HT-29 (cell line): ENCODE measurements around the gene AMPH. TPM values are rescaled to one million over a fixed set of nuclear protein-coding genes. Genes with fewer than 3 reads are reported as not detected.

Source experiments
- DNase-seq: peaks from one replicate; pipeline ENCODE4 v3.0.0-alpha.2; 2015; ENCODE audit warnings: low spot score
- total RNA-seq: library from RNA; depleted of rRNA; stranded (reverse); fragments of >200 nt; shearing (Covaris generic); gene quantifications from 2 replicates; pipeline ENCODE4 v1.2.3, GENCODE V29; 2014; rRNA removed

AMPH gene
- not detected in 2 replicates for total RNA-seq

DNA sequence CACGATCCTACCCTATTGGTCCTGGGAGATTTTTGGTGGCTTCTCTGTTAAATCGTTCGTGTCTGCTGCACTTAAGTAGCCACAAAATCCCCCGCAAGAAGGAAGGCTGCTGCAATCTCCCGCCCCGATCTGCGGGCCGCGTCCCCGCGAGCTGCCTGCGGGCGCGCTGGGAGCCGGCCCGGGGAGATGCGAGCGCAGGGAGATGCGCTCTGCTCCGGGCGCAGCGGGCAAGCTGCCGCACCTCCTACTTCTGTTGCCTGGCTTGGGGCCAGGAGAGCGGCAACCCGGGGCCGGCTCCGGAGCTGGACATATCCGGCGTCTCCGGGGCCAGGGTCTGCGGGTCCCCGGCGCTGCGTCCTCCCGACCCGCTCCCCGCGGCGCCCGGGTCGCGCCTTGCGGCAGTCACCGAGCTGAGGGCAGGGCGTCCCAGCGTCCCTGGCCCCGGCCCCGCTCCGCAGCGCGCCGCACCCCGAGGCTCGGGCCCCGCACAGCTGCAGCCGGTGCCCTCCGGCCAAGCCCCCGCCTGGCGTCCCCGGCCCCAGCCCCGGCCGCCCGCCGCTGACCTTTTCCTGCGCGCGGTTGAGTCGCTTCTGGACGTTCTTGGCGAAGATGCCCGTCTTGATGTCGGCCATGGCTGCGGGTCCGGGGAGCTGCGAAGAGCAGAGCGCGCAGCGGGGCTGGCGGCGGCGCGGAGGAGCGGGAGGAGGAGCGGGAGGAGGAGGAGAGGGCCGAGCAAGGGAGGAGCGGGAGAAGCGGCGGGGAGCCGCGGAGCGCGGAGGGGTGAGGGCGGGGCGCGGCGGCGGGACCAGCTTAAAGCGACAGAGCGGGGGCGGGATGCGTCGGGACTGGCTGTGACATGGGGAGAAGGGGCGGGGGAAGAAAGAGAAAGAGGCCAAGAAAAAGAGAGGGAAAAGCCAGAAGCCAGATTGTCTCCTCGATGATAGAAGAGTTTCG lies at the start of gene AMPH:
TSS of gene AMPH (minus strand) at position 654 of the 954 bp plus-strand sequence. CDS start at position 632, 22 bp downstream.
- no peak for DNase-seq

GRCh38 chr7:38679419-38679818 lies 48.2 kb upstream of the AMPH start:
- DNase-seq = no peak

GRCh38 chr7:38678698-38679054 lies 47.5 kb upstream of the AMPH start:
- no peak for DNase-seq

GRCh38 chr7:38677981-38678697 lies 47.0 kb upstream of the AMPH start:
- no peak for DNase-seq

DNA sequence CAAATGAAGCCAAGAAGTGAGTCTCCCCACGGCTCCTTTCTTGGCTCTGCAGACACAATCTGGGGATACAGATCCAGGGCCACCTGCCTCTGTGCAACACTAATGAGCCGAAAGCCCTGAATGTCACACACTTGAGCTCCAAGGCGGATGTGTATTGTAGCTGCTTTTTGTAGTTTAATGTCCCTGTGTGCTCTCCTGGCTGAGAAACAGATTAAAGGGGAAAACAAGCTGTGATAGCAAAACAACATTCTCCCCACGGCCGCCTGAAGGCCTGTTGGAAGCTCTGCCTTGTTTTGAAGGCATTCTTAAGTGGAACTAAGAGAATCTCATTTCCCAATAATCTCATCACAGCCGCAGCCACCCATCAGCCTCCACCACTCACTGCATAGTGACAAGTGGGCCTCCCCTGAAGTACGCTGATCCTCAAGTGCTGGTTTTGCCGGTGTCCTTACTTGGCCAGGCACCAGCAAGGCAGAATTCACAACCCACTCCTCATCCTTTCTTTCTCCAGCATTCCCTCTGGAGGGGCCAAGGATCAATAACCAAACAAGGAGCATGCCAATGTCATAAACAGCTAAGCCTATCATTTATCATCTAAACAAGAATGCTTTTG lies 44.4 kb upstream of the AMPH start:
- no peak for DNase-seq

GRCh38 chr7:38674513-38674912 lies 43.3 kb upstream of the AMPH start:
- no peak for DNase-seq

GRCh38 chr7:38673795-38674194 lies 42.6 kb upstream of the AMPH start:
- DNase-seq = no peak

- no peak for DNase-seq
Measured at GRCh38 chr7:38671911-38672905, 41.0 kb upstream of the AMPH start.

DNA sequence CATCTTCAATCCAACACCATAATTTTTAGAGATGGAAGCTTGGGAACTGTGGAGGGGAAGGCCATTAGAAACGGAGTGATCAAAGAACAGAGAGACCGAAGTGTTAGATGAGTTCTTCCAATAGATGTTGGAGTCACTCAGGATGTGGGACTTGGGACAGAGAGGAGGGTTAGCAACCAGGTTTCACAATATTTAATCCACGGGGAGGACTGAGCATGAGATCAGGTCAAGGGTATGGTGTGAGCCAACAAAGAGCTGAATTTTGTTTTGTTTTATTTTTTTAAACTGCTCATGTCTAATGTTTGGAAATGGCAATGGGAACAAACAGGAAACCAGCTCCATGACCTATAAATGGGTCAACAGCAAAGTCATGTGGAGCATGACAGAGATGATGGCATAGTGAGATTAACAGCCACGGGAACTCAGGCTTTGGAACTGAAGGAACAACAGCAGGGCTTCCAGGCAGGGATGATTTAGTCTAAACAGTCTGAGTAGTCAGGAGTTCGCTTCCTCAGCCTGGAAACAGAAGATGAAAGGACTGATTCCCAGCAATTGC lies 38.9 kb upstream of the AMPH start:
- no peak for DNase-seq

DNA sequence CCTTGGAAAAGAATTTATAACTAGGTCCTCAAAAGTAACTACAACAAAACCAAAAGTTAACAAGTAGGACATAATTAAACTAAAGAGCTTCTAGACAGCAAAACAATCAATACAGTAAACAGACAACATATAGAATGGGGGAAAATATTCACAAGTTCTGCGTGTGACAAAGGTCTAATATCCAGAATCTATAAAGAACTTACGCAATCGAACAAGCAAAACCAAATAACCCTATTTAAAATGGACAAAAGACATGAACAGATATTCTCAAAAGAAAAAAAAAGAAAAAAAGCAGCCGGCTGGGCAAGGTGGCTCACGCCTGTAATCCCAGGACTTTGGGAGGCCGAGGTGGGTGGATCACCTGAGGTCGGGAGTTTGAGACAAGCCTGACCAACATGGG lies 33.8 kb upstream of the AMPH start:
- no peak for DNase-seq

DNA sequence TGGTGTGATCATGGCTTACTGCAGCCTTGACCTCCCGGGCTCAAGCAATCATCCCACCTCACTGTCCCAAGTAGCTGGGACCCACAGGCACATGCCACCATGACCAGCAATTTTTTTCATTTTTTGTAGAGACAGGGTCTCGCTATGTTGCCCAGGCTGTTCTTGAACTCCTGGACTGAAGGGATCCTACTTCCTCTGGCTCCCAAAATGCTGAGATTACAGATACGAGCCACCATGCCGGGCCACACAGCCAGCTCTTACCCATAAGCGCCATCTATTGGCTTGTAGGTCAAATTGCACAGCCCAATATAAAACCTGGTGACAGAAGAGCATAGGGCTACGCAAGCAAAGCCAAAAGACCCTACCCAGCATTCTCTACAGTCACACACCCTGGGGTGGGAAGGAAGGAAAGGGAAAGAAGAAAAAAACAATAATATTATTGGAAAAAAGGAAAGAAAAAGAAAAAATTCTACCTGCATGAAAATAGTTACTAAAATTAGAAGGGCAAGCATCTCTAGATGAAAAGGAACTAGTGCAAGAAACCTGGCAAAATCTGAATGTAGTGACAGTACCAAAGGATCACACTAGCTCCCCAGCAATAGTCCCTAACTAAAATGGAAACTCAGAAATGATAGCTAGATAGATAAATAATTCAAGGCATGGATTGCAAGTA lies 29.4 kb upstream of the AMPH start:
- DNase-seq = peak; percentile 35

DNA sequence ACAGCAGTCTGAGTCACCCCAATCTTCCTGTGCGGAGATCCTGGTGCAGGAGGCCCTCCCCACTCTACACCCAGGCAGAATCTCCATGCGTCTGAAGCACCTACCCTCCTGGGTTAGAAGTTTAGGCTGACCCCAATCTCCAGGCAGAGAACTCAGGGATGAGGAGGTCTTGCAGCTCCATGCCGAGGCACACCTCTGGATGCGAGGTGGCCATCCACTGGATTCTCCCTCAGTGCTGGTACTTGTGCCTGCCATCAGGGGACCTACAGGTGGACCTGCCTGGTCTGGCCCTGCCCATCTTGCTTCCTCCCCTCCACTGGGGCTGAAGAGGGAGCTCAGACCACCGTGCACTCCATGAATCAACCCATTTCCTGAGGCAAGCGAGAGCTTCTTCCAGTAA lies 28.8 kb upstream of the AMPH start:
- DNase-seq = no peak

DNA sequence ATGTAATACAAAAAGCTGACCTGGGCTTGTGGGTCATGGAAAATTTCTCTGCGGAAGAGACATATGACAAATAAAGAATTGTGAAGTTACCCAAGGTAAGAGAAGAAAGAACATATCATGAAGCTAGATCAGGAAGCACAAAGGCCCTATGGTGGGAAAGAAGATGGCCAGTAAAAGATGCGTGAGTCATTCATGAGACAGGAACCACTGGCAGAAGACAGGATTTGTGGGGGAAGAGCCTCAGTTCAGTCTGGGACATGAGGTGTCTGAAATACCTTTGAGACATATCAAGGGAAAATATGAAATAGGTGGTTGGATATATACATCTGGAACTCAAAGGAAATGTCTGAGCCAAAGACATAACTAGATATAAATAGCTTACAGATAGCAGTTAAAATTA lies 27.7 kb upstream of the AMPH start:
- no peak for DNase-seq

- no peak for DNase-seq
Measured at GRCh38 chr7:38656968-38657367, 25.8 kb upstream of the AMPH start.

GRCh38 chr7:38655833-38656774 lies 24.9 kb upstream of the AMPH start:
- no peak for DNase-seq

- no peak for DNase-seq
Measured at GRCh38 chr7:38637957-38638356, 6.8 kb upstream of the AMPH start.

- peak; percentile 9 for DNase-seq
Measured at GRCh38 chr7:38632411-38632810, 1.2 kb upstream of the AMPH start.

DNA sequence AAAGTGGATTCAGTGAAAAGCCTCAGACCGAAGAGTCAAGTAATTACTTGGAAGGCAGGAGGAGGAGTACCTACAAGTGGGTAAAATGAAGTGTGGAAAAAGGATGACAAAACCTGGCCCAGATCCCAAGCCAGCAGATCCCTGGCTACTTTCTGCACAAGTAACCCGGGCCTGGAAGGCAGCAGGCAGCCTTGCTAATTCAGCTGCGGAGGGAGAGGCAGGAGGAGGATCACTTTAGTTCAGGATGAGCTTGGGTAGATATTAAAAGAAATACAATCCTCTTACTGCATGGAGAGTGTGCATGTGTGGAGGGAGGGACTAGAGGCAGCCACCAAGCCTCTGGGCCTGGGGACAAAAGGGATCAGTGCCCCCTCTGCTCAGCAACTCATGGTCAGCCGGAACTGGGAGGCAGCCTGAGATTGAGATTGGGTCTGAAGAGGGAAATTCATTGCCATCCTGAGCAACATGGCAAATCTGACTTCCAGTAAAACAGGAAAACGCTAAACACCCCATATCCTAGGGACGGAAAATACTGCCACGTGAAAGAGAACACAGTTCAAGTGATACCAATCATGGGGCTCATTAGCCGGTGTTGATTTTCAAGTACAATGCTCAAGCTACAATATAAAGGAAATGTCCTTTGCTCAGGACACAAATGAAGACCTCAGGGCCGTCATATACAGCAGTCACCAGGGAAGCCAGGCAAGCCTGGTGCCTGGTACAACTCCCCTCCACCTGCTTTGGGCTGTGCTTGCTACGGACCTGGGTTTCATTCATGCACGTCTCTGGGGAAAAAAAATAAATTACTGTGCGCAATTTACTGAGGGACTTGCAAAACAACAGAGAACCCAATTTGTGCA lies 1.3 kb downstream of the AMPH start:
- DNase-seq = no peak
